Stomach smooth muscle (tissue), 2 donors: Measurements from ENCODE around the gene PTDSS2.

Source experiments
- H3K27ac ChIP-seq: one replicate; pipeline ENCODE4 v1.7.0; 2013; ENCODE audit warnings: mild to moderate bottlenecking, low read length, inconsistent platforms
- H3K27me3 ChIP-seq, 2 donors: one replicate each; pipeline ENCODE4 v1.7.0; 2013; ENCODE audit warnings: low read length in 2 of 2; ENCODE audit not compliant: insufficient read depth in 2 of 2, control insufficient read depth in 1 of 2
- H3K36me3 ChIP-seq, 2 donors: one replicate each; pipeline ENCODE4 v1.7.0; 2013; ENCODE audit warnings: low read length in 2 of 2; ENCODE audit not compliant: control insufficient read depth in 2 of 2, insufficient read depth in 2 of 2
- H3K4me1 ChIP-seq: one replicate; pipeline ENCODE4 v1.7.0; 2013; ENCODE audit warnings: low read length; ENCODE audit not compliant: control insufficient read depth, insufficient read depth
- H3K4me3 ChIP-seq, 2 donors: one replicate each; pipeline ENCODE4 v1.7.0; 2013; ENCODE audit warnings: low read length in 2 of 2
- H3K9ac ChIP-seq, 2 donors: one replicate each; pipeline ENCODE4 v1.7.0; 2013; ENCODE audit warnings: low read length in 2 of 2, mild to moderate bottlenecking in 1 of 2
- H3K9me3 ChIP-seq, 2 donors: one replicate each; pipeline ENCODE4 v1.7.0; 2013; ENCODE audit warnings: low read length in 2 of 2; ENCODE audit not compliant: control insufficient read depth in 2 of 2
- donor health status: healthy.
- donor health status: Pancreatic carcinoma.

Gene PTDSS2

GRCh38 chr11:496834-497564, 46.9 kb downstream of the PTDSS2 start:
- Histone ChIP-seq H3K36me3 (peaks cover 53 to 54% of the 10 kb centered on the region in 2 donors), H3K27me3 (no peaks in the 10 kb centered on the region), H3K4me1 (no peaks in the 10 kb centered on the region), H3K27ac (no peak overlapping the region), H3K4me3 (no peak overlapping the region), H3K9ac (no peak overlapping the region), H3K9me3 (no peaks in the 10 kb centered on the region)

GRCh38 chr11:497565-498296, 47.7 kb downstream of the PTDSS2 start:
- H3K36me3 ChIP-seq: peaks cover 53 to 56% of the 10 kb centered on the region in 2 donors
- H3K27me3 ChIP-seq: no peaks in the 10 kb centered on the region
- H3K4me1 ChIP-seq: peaks cover 5% of the 10 kb centered on the region
- H3K27ac ChIP-seq: no peak overlapping the region
- H3K4me3 ChIP-seq: no peak overlapping the region
- H3K9me3 ChIP-seq: no peaks in the 10 kb centered on the region
- H3K9ac ChIP-seq: no peak overlapping the region

GRCh38 chr11:498297-499181, 48.5 kb downstream of the PTDSS2 start:
- Histone ChIP-seq H3K4me3 (no peak overlapping the region), H3K27me3 (no peaks in the 10 kb centered on the region), H3K4me1 (peaks cover 8% of the 10 kb centered on the region), H3K9me3 (no peaks in the 10 kb centered on the region), H3K36me3 (peaks cover 53 to 56% of the 10 kb centered on the region in 2 donors), H3K27ac (no peak overlapping the region), H3K9ac (no peak overlapping the region)

GRCh38 chr11:499201-500076, 49.4 kb downstream of the PTDSS2 start:
- no peak overlapping the region for H3K27ac ChIP-seq

DNA sequence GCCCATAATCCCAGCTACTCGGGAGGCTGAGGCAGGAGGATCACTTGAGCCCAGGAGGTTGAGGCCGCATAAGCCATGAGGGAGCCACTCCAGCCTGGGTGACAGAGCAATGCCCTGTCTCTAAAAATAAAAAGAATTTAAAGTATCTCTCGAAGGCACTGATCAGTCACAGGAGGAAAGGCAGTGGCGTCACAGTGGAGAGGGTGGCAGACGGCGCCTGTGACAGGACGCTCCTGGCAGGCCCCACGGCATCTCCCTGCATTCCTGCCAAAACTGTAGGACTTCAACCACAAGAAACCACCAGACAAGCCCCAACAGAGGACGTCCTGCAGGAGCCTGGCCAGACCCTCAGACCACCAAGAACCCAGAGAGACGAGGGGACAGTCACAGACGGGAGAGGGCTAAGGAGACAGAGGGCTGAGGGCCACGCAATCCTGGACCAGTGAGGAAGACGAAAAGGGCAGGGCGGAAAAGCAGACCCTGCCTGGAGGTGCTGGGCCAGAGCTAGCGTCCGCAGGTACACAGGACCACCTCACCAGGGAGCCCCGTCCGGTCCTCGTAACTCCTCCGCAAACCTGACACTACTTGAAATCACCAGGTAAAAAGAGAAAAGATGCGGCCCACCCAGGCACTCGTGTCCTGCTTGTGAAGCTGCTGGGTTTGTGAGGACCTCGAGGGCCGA, 51.1 kb downstream of the PTDSS2 start:
- no peaks in the 10 kb centered on the region for H3K9me3 ChIP-seq
- no peak overlapping the region for H3K27ac ChIP-seq
- no peaks in the 10 kb centered on the region for H3K27me3 ChIP-seq
- H3K36me3 ChIP-seq: peaks cover 47% of the 10 kb centered on the region in 2 donors
- peaks cover 32% of the 10 kb centered on the region for H3K4me1 ChIP-seq
- no peak overlapping the region for H3K9ac ChIP-seq
- no peak overlapping the region for H3K4me3 ChIP-seq

More at GRCh38 chr11:499201-500076, 49.4 kb downstream of the PTDSS2 start:
- H3K9ac ChIP-seq: no peak overlapping the region
- no peaks in the 10 kb centered on the region for H3K9me3 ChIP-seq
- H3K27me3 ChIP-seq: no peaks in the 10 kb centered on the region
- no peak overlapping the region for H3K4me3 ChIP-seq
- peaks cover 51 to 53% of the 10 kb centered on the region in 2 donors for H3K36me3 ChIP-seq
- H3K4me1 ChIP-seq: peaks cover 17% of the 10 kb centered on the region

- Histone ChIP-seq H3K9me3 (no peaks in the 10 kb centered on the region), H3K27ac (no peak overlapping the region), H3K27me3 (no peaks in the 10 kb centered on the region), H3K36me3 (peaks cover 45% of the 10 kb centered on the region in 2 donors), H3K4me3 (no peak overlapping the region), H3K4me1 (peaks cover 36% of the 10 kb centered on the region), H3K9ac (no peak overlapping the region)
Measured at GRCh38 chr11:501683-502287, 51.7 kb downstream of the PTDSS2 start.

- no peaks in the 10 kb centered on the region for H3K9me3 ChIP-seq
- no peak overlapping the region for H3K27ac ChIP-seq
- no peak overlapping the region for H3K9ac ChIP-seq
- H3K4me1 ChIP-seq: peaks cover 37% of the 10 kb centered on the region
- no peaks in the 10 kb centered on the region for H3K27me3 ChIP-seq
- peaks cover 37 to 38% of the 10 kb centered on the region in 2 donors for H3K36me3 ChIP-seq
- H3K4me3 ChIP-seq: no peak overlapping the region
Measured at GRCh38 chr11:502288-503178, 52.5 kb downstream of the PTDSS2 start.

GRCh38 chr11:503179-503981, 53.3 kb downstream of the PTDSS2 start:
- peak overlapping the region; percentile 56 to 72 for H3K4me3 ChIP-seq
- H3K27ac ChIP-seq: peak overlapping the region; percentile 53
- no peaks in the 10 kb centered on the region for H3K27me3 ChIP-seq
- peaks cover 44% of the 10 kb centered on the region for H3K4me1 ChIP-seq
- H3K9me3 ChIP-seq: no peaks in the 10 kb centered on the region
- H3K9ac ChIP-seq: peak overlapping the region; percentile 47 to 64
- H3K36me3 ChIP-seq: peaks cover 29% of the 10 kb centered on the region in 2 donors
